Hepatocyte (in vitro differentiated cells): ENCODE results near the gene HERC4. TPM values are rescaled to one million over a fixed set of nuclear protein-coding genes. Genes with fewer than 3 reads are reported as not detected.

ENCODE experiments used
- DNase-seq: peaks from one replicate; pipeline ENCODE4 v3.0.0-alpha.2; 2016; ENCODE audit warnings: low spot score
- H2AFZ ChIP-seq: fragments of 200-600 bp; sonication (generic); 2 replicates; pipeline ENCODE4 v1.6.0; 2016; ENCODE audit warnings: antibody characterized with exemption, mild to moderate bottlenecking
- H3K27ac ChIP-seq: fragments of 200-600 bp; sonication (generic); 2 replicates; pipeline ENCODE4 v1.5.1; 2016; ENCODE audit warnings: mild to moderate bottlenecking
- H3K27me3 ChIP-seq: fragments of 200-600 bp; sonication (generic); 2 replicates; pipeline ENCODE4 v1.6.1; 2016
- H3K36me3 ChIP-seq: fragments of 200-600 bp; sonication (generic); replicated peaks from 2 replicates; pipeline ENCODE4 v1.5.1; 2016; ENCODE audit warnings: low read depth; ENCODE audit not compliant: insufficient read depth
- H3K4me1 ChIP-seq: fragments of 200-600 bp; sonication (generic); 2 replicates; pipeline ENCODE4 v1.5.1; 2016; ENCODE audit warnings: mild to moderate bottlenecking, moderate library complexity; ENCODE audit not compliant: insufficient read depth
- H3K4me2 ChIP-seq: fragments of 200-600 bp; sonication (generic); 2 replicates; pipeline ENCODE4 v1.6.0; 2016
- H3K4me3 ChIP-seq: fragments of 200-600 bp; sonication (generic); 2 replicates; pipeline ENCODE4 v1.5.1; 2016; ENCODE audit warnings: mild to moderate bottlenecking
- H3K79me2 ChIP-seq: fragments of 200-600 bp; sonication (generic); 2 replicates; pipeline ENCODE4 v1.6.0; 2017; ENCODE audit warnings: mild to moderate bottlenecking
- H3K9me2 ChIP-seq: fragments of 200-600 bp; sonication (generic); replicated peaks from 2 replicates; pipeline ENCODE4 v1.6.0; 2017; ENCODE audit warnings: mild to moderate bottlenecking; ENCODE audit not compliant: insufficient read depth
- H3K9me3 ChIP-seq: fragments of 200-600 bp; sonication (generic); 2 replicates; pipeline ENCODE4 v1.5.1; 2016; ENCODE audit warnings: low read depth, mild to moderate bottlenecking
- H4K20me1 ChIP-seq: fragments of 200-600 bp; sonication (generic); 2 replicates; pipeline ENCODE4 v1.6.0; 2016; ENCODE audit warnings: mild to moderate bottlenecking; ENCODE audit not compliant: insufficient read depth, poor library complexity, severe bottlenecking
- EZH2 ChIP-seq: fragments of 200-600 bp; sonication (generic); IDR thresholded peaks from 2 replicates; pipeline ENCODE4 v1.6.1; 2016; ENCODE audit warnings: antibody characterized with exemption, mild to moderate bottlenecking, borderline replicate concordance
- EZH2phosphoT487 ChIP-seq: fragments of 200-600 bp; sonication (generic); IDR thresholded peaks from one replicate; pipeline ENCODE4 v1.6.1; 2018; ENCODE audit warnings: antibody characterized with exemption, mild to moderate bottlenecking, low read depth, moderate library complexity; ENCODE audit not compliant: unreplicated experiment, severe bottlenecking
- WGBS: methylation state at CpG from one replicate; pipeline ENCODE4 v1.1.6; 2016; ENCODE audit warnings: low lambda C conversion rate; ENCODE audit errors: missing lambda C conversion rate; 5-methylcytosine and 5-hydroxymethylcytosine counted together
- polyA plus RNA-seq: library from polyadenylated mRNA; unstranded; fragments of >200 nt; fragmentation: Nextera tagmentation; extraction: Ambion mirVana; gene quantifications from 2 replicates; pipeline ENCODE4 v1.2.1, GENCODE V29; 2016
- total RNA-seq: library from RNA; depleted of rRNA; stranded (reverse); fragments of >200 nt; gene quantifications from 2 replicates; pipeline ENCODE4 v1.2.3, GENCODE V29; 2014
- TF ChIP-seq, protein P1 (sequence below): fragments of 200-600 bp; sonication (generic); IDR thresholded peaks from 2 replicates; pipeline ENCODE4 v1.5.1; 2016; ENCODE audit warnings: antibody characterized with exemption, mild to moderate bottlenecking; ENCODE audit not compliant: poor library complexity

The HERC4 gene
- total and polyA plus RNA-seq, 2 experiments from 2014 or later: 23.3 to 54.0 TPM

DNA sequence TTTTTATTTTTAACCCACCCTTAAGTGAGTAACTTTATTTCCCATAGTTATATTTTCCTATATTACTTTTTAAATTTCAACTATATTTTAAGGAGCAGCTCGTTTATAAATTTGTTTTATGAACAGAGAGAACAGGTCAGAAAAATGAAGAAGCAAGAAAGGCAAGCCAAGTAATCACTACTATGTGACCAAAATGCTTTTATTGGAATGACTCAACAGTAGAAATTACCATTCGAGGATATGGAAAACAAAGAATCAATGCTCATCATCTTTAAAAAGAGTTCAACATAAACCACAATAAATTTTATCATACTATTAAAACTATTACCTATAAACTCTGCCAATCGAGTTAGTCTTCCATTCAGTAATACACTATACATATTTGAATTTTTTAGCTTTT, 7.6 kb downstream of the HERC4 start:
- Histone ChIP-seq H3K79me2 (peaks cover 57% of the 10 kb centered on the region), H2AFZ (no peak overlapping the region), H4K20me1 (peaks cover 13% of the 10 kb centered on the region), H3K4me1 (peaks cover 7% of the 10 kb centered on the region), H3K27me3 (no peaks in the 10 kb centered on the region), H3K9me3 (no peaks in the 10 kb centered on the region), H3K4me2 (no peak overlapping the region), H3K4me3 (no peak overlapping the region), H3K9me2 (no peaks in the 10 kb centered on the region), H3K36me3 (no peaks in the 10 kb centered on the region), H3K27ac (no peak overlapping the region)
- 89% methylated on average over 3 of the region's 3 CpGs for WGBS
- DNase-seq: no peak
- TF ChIP-seq EZH2: no peak

- Histone ChIP-seq H3K9me3 (no peaks in the 10 kb centered on the region), H3K36me3 (no peaks in the 10 kb centered on the region), H3K27me3 (no peaks in the 10 kb centered on the region), H3K4me1 (peaks cover 2% of the 10 kb centered on the region), H3K27ac (no peak overlapping the region), H3K4me3 (no peak overlapping the region), H2AFZ (no peak overlapping the region), H3K4me2 (no peak overlapping the region), H4K20me1 (peaks cover 9% of the 10 kb centered on the region), H3K9me2 (no peaks in the 10 kb centered on the region), H3K79me2 (peaks cover 52% of the 10 kb centered on the region)
- DNase-seq: no peak
- WGBS: 82% methylated on average over 4 of the region's 4 CpGs
- TF ChIP-seq EZH2 (no peak), EZH2phosphoT487 (no peak)
- TF ChIP-seq, protein P1, sequence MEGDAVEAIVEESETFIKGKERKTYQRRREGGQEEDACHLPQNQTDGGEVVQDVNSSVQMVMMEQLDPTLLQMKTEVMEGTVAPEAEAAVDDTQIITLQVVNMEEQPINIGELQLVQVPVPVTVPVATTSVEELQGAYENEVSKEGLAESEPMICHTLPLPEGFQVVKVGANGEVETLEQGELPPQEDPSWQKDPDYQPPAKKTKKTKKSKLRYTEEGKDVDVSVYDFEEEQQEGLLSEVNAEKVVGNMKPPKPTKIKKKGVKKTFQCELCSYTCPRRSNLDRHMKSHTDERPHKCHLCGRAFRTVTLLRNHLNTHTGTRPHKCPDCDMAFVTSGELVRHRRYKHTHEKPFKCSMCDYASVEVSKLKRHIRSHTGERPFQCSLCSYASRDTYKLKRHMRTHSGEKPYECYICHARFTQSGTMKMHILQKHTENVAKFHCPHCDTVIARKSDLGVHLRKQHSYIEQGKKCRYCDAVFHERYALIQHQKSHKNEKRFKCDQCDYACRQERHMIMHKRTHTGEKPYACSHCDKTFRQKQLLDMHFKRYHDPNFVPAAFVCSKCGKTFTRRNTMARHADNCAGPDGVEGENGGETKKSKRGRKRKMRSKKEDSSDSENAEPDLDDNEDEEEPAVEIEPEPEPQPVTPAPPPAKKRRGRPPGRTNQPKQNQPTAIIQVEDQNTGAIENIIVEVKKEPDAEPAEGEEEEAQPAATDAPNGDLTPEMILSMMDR: no peak
Observed at GRCh38 chr10:68067029-68067428, 8.1 kb downstream of the HERC4 start.

GRCh38 chr10:68053553-68053952, 21.5 kb downstream of the HERC4 start:
- WGBS: 98% methylated on average over 3 of the region's 3 CpGs
- H3K4me2 ChIP-seq: no peak overlapping the region
- no peak overlapping the region for H3K4me3 ChIP-seq
- no peaks in the 10 kb centered on the region for H3K9me3 ChIP-seq
- no peaks in the 10 kb centered on the region for H3K36me3 ChIP-seq
- H3K4me1 ChIP-seq: no peaks in the 10 kb centered on the region
- no peaks in the 10 kb centered on the region for H4K20me1 ChIP-seq
- TF ChIP-seq EZH2phosphoT487 (no peak), EZH2 (no peak)
- TF ChIP-seq, protein P1: no peak
- H3K27ac ChIP-seq: no peak overlapping the region
- no peak for DNase-seq
- no peak overlapping the region for H2AFZ ChIP-seq
- no peaks in the 10 kb centered on the region for H3K9me2 ChIP-seq
- no peaks in the 10 kb centered on the region for H3K27me3 ChIP-seq
- peaks cover 8% of the 10 kb centered on the region for H3K79me2 ChIP-seq

DNA sequence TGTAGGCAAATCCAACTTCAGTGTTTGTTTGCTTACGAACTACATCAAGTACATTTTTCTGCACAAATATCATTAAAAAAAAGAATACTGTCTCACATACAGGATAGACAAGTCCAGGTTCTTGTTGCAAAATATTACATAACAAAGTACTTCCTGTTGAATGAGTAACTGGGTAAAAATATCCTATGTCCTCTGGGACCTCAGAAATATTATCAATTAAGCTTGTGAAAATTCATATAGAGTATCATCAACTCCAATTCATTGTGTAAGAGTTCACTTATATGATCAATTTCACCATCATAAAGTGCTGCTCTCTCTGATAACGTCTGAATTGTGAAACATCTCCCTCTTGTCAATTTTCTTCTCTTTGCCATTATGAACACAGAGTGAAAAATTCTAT, 22.6 kb downstream of the HERC4 start:
- Histone ChIP-seq H4K20me1 (no peaks in the 10 kb centered on the region), H3K9me3 (no peaks in the 10 kb centered on the region), H3K4me1 (no peaks in the 10 kb centered on the region), H3K9me2 (no peaks in the 10 kb centered on the region), H3K27me3 (no peaks in the 10 kb centered on the region), H3K36me3 (no peaks in the 10 kb centered on the region), H3K27ac (no peak overlapping the region), H3K4me2 (no peak overlapping the region), H3K4me3 (no peak overlapping the region), H3K79me2 (peaks cover 6% of the 10 kb centered on the region), H2AFZ (no peak overlapping the region)
- WGBS: 96% methylated on average over 2 of the region's 2 CpGs
- TF ChIP-seq EZH2 (no peak), EZH2phosphoT487 (no peak)
- TF ChIP-seq, protein P1: no peak
- no peak for DNase-seq
